Common myeloid progenitor, CD34-positive (primary cell): ENCODE results near the gene DUSP19.
"Not testable (repeated sequence)": the region's sequence is repeated elsewhere in the genome, so short reads cannot be mapped to it uniquely, and the experiment has no call there.

Source experiments
- CTCF ChIA-PET: fragments of 350-600 bp; sonication (Branson Sonifier 250); formaldehyde crosslinking; loops from one replicate; lab custom pipeline; 2021; ENCODE audit warnings: antibody characterized with exemption; lab: Charles Lee
- POLR2A ChIA-PET: fragments of 350-600 bp; sonication (Branson Sonifier 250); formaldehyde crosslinking; loops from one replicate; lab custom pipeline; 2021; ENCODE audit warnings: antibody characterized with exemption; lab: Charles Lee
- DNase-seq, 3 donors: peaks; one replicate each; pipeline versions ENCODE4 v3.0.0 to v3.0.0-alpha.2; 2013
- H3K27ac ChIP-seq, 2 experiments: 1 replicate in 1 of 2; 2 replicates in 1 of 2; pipeline ENCODE4 v1.7.0; 2013; ENCODE audit warnings: inconsistent platforms in 2 of 2, low read length in 2 of 2, mild to moderate bottlenecking in 2 of 2, low read depth in 1 of 2, moderate library complexity in 1 of 2; ENCODE audit not compliant: severe bottlenecking in 2 of 2, insufficient read depth in 1 of 2, poor library complexity in 1 of 2
- H3K27me3 ChIP-seq, 5 experiments: replicated peaks in 2 of 5; 1 replicate in 3 of 5; 2 replicates in 2 of 5; pipeline versions ENCODE4 v1.6.1 to v1.7.0; 2013; ENCODE audit warnings: low read length in 4 of 5, mild to moderate bottlenecking in 2 of 5, moderate library complexity in 2 of 5, inconsistent platforms in 1 of 5; ENCODE audit not compliant: insufficient read depth in 5 of 5, control insufficient read depth in 4 of 5
- H3K36me3 ChIP-seq, 4 experiments: 1 replicate in 2 of 4; 2 replicates in 2 of 4; pipeline versions ENCODE4 v1.6.1 to v1.7.0; 2013; ENCODE audit warnings: low read length in 3 of 4, control low read depth in 1 of 4, mild to moderate bottlenecking in 1 of 4; ENCODE audit not compliant: control insufficient read depth in 4 of 4, insufficient read depth in 4 of 4
- H3K4me1 ChIP-seq, 4 experiments: 1 replicate in 3 of 4; 2 replicates in 1 of 4; pipeline versions ENCODE4 v1.6.1 to v1.7.1; 2013; ENCODE audit warnings: low read length in 3 of 4, mild to moderate bottlenecking in 3 of 4, control low read depth in 1 of 4, inconsistent platforms in 1 of 4, moderate library complexity in 1 of 4; ENCODE audit not compliant: control insufficient read depth in 4 of 4, insufficient read depth in 4 of 4; ENCODE audit errors: control extremely low read depth in 1 of 4
- H3K4me3 ChIP-seq, 7 experiments: 1 replicate in 4 of 7; 2 replicates in 3 of 7; pipeline versions ENCODE4 v1.5.1 to v1.7.0; 2013; ENCODE audit warnings: mild to moderate bottlenecking in 7 of 7, low read length in 6 of 7, moderate library complexity in 6 of 7, inconsistent platforms in 2 of 7, low read depth in 2 of 7, control low read depth in 1 of 7; ENCODE audit not compliant: insufficient read depth in 4 of 7, control insufficient read depth in 1 of 7; ENCODE audit errors: extremely low read depth in 1 of 7
- H3K9me3 ChIP-seq, 5 experiments: 1 replicate in 4 of 5; 2 replicates in 1 of 5; pipeline versions ENCODE4 v1.6.1 to v1.7.1; 2013; ENCODE audit warnings: low read length in 4 of 5, mild to moderate bottlenecking in 2 of 5, inconsistent platforms in 1 of 5, low read depth in 1 of 5, moderate library complexity in 1 of 5; ENCODE audit not compliant: control insufficient read depth in 4 of 5, insufficient read depth in 2 of 5; ENCODE audit errors: control extremely low read depth in 1 of 5
- WGBS: methylation state at CpG from one replicate; pipeline ENCODE4 v1.1.5; 2013; ENCODE audit not compliant: insufficient coverage; 5-methylcytosine and 5-hydroxymethylcytosine counted together

The DUSP19 gene

GRCh38 chr2:183047486-183048125 lies 30.9 kb upstream of the DUSP19 start:
- H3K4me3 ChIP-seq, CTCF ChIA-PET, H3K4me1 ChIP-seq, DNase-seq, POLR2A ChIA-PET, H3K27ac ChIP-seq, H3K36me3 ChIP-seq: not testable (repeated sequence)
- Histone ChIP-seq H3K27me3 (peaks cover 0 to 17% (median 2%) of the 10 kb centered on the region in 5 experiments), H3K9me3 (peaks cover 0 to 13% (median 6%) of the 10 kb centered on the region in 5 experiments)
- 97% methylated on average over 4 of the region's 5 CpGs for WGBS

- Histone ChIP-seq H3K4me3 (no peak overlapping the region), H3K9me3 (peaks cover 0 to 13% (median 6%) of the 10 kb centered on the region in 5 experiments), H3K27ac (no peak overlapping the region), H3K36me3 (no peaks in the 10 kb centered on the region), H3K4me1 (no peaks in the 10 kb centered on the region), H3K27me3 (peaks cover 0 to 22% (median 0%) of the 10 kb centered on the region in 5 experiments)
- CTCF ChIA-PET: interaction anchor here (2.1 kb wide), 1 partner anchor 9 kb away, joined by 5 read pairs; no protein-coding TSS in a partner anchor
- POLR2A ChIA-PET: interaction anchor here (0.6 kb wide), 1 partner anchor 252 kb away, joined by 3 read pairs; no protein-coding TSS in a partner anchor
- DNase-seq: no peak
- 93% methylated on average over 4 of the region's 5 CpGs for WGBS
Measured at GRCh38 chr2:183049420-183049819, 29.1 kb upstream of the DUSP19 start.

GRCh38 chr2:183057333-183057985 lies 21.1 kb upstream of the DUSP19 start:
- Histone ChIP-seq H3K4me3 (no peak overlapping the region), H3K27me3 (peaks cover 0 to 8% (median 2%) of the 10 kb centered on the region in 5 experiments), H3K9me3 (no peaks in the 10 kb centered on the region), H3K27ac (no peak overlapping the region), H3K36me3 (no peaks in the 10 kb centered on the region), H3K4me1 (no peaks in the 10 kb centered on the region)
- WGBS: 100% methylated on average over 1 of the region's 3 CpGs
- CTCF ChIA-PET: interaction anchor here (1.4 kb wide), 1 partner anchor 16 kb away, joined by 4 read pairs; no protein-coding TSS in a partner anchor
- DNase-seq: no peak
- POLR2A ChIA-PET: no interaction called here

GRCh38 chr2:183059561-183059960 lies 19.0 kb upstream of the DUSP19 start:
- POLR2A ChIA-PET: no interaction called here
- peaks cover 0 to 2% (median 0%) of the 10 kb centered on the region in 5 experiments for H3K27me3 ChIP-seq
- DNase-seq: peak in 2 of 3 donors; percentile 59 to 60
- H3K36me3 ChIP-seq: no peaks in the 10 kb centered on the region
- CTCF ChIA-PET: interaction anchor here (1.0 kb wide), 1 partner anchor 11 kb away, joined by 3 read pairs; no protein-coding TSS in a partner anchor
- no peaks in the 10 kb centered on the region for H3K9me3 ChIP-seq
- no peaks in the 10 kb centered on the region for H3K4me1 ChIP-seq
- WGBS: no CpG with 5 or more reads among the region's 1 CpG
- H3K4me3 ChIP-seq: no peak overlapping the region
- no peak overlapping the region for H3K27ac ChIP-seq

- no peak overlapping the region for H3K27ac ChIP-seq
- ChIA-PET CTCF (no interaction called here), POLR2A (no interaction called here)
- H3K4me3 ChIP-seq: no peak overlapping the region
- no peaks in the 10 kb centered on the region for H3K36me3 ChIP-seq
- DNase-seq: no peak
- H3K9me3 ChIP-seq: no peaks in the 10 kb centered on the region
- 96% methylated on average over 11 of the region's 14 CpGs for WGBS
- H3K4me1 ChIP-seq: no peaks in the 10 kb centered on the region
- peaks cover 0 to 2% (median 0%) of the 10 kb centered on the region in 5 experiments for H3K27me3 ChIP-seq
Measured at GRCh38 chr2:183060571-183061231, 17.8 kb upstream of the DUSP19 start.

- Histone ChIP-seq H3K4me1 (no peaks in the 10 kb centered on the region), H3K27ac (no peak overlapping the region), H3K9me3 (no peaks in the 10 kb centered on the region), H3K27me3 (peaks cover 0 to 2% (median 0%) of the 10 kb centered on the region in 5 experiments), H3K36me3 (no peaks in the 10 kb centered on the region), H3K4me3 (no peak overlapping the region)
- peak in 2 of 3 donors; percentile 11 to 37 for DNase-seq
- POLR2A ChIA-PET: no interaction called here
- no CpG with 5 or more reads among the region's 2 CpGs for whole genome bisulfite sequencing
- CTCF ChIA-PET: no interaction called here
Measured at GRCh38 chr2:183063083-183063482, 15.5 kb upstream of the DUSP19 start.
